Right ventricle myocardium inferior (tissue), 1 donor: ENCODE data around the gene CHCHD3. TPM values are rescaled to one million over a fixed set of nuclear protein-coding genes. Genes with fewer than 3 reads are reported as not detected.
A peak's percentile ranks its signal among the peaks of the same experiment; 100 is the strongest.

Experiments used
- ATAC-seq: fragments of 200-7000 bp; cut with Tn5 transposase; one replicate; pipeline ENCODE4 v1.9.1; 2020; ENCODE audit warnings: mild to moderate bottlenecking, moderate library complexity
- DNase-seq: peaks from one replicate; pipeline ENCODE4 v3.0.0; 2021; ENCODE audit errors: missing footprints
- intact Hi-C: fragments of 100-400 bp; cut with DNase I; formaldehyde crosslinking; loops from one replicate; pipeline ENCODE4 v1.11.0; 2022
- total RNA-seq: library from RNA; stranded (reverse); fragmentation: NEBNext Ultra II Directional; extraction: Animal tissue kit (Norgen Biotek cat#: 25700); gene quantifications from one replicate; pipeline ENCODE4 v1.2.1, GENCODE V29; 2021
- donor health status: DM: no; HTN: yes; CAD: no; lungs with severe emphysema.

The CHCHD3 gene
- total RNA-seq, 1 donor from 2014 or later: 169 TPM

GRCh38 chr7:133082390-133082766, 488 bp upstream of the CHCHD3 start:
- ATAC-seq: no peak
- DNase-seq: no peak
- intact Hi-C loops: no loop called here

- DNase-seq: no peak
- intact Hi-C loops: no loop called here
Measured at GRCh38 chr7:133081119-133081598, 731 bp downstream of the CHCHD3 start.

GRCh38 chr7:133079296-133079695, 2.6 kb downstream of the CHCHD3 start:
- intact Hi-C loops: no loop called here
- ATAC-seq (no peak), DNase-seq (no peak)

More at GRCh38 chr7:133081119-133081598, 731 bp downstream of the CHCHD3 start:
- ATAC-seq: peak; percentile 24

GRCh38 chr7:133077394-133077793, 4.5 kb downstream of the CHCHD3 start:
- no peak for DNase-seq
- intact Hi-C loops: no loop called here
- ATAC-seq: no peak

- DNase-seq (no peak), ATAC-seq (no peak)
- intact Hi-C loops: no loop called here
Measured at GRCh38 chr7:133076142-133076541, 5.7 kb downstream of the CHCHD3 start.

- no peak for ATAC-seq
- intact Hi-C loops: no loop called here
Measured at GRCh38 chr7:133071506-133071905, 10.4 kb downstream of the CHCHD3 start.

GRCh38 chr7:133070562-133070961, 11.3 kb downstream of the CHCHD3 start:
- DNase-seq: no peak

More at GRCh38 chr7:133071506-133071905, 10.4 kb downstream of the CHCHD3 start:
- DNase-seq: no peak

GRCh38 chr7:133065301-133065700, 16.6 kb downstream of the CHCHD3 start:
- intact Hi-C loops: no loop called here
- DNase-seq (no peak), ATAC-seq (no peak)

More at GRCh38 chr7:133070562-133070961, 11.3 kb downstream of the CHCHD3 start:
- no peak for ATAC-seq
- intact Hi-C loops: no loop called here

GRCh38 chr7:133064082-133064820, 17.6 kb downstream of the CHCHD3 start:
- no peak for ATAC-seq
- intact Hi-C loops: no loop called here

GRCh38 chr7:133061792-133062191, 20.1 kb downstream of the CHCHD3 start:
- intact Hi-C loops: no loop called here
- DNase-seq: no peak
- peak; percentile 31 for ATAC-seq

More at GRCh38 chr7:133064082-133064820, 17.6 kb downstream of the CHCHD3 start:
- DNase-seq: no peak

GRCh38 chr7:133061357-133061756, 20.5 kb downstream of the CHCHD3 start:
- ATAC-seq: peak; percentile 72
- DNase-seq: no peak
- intact Hi-C loops: no loop called here

GRCh38 chr7:133060004-133060403, 21.9 kb downstream of the CHCHD3 start:
- intact Hi-C loops: no loop called here
- ATAC-seq (no peak), DNase-seq (no peak)

GRCh38 chr7:133059263-133059662, 22.6 kb downstream of the CHCHD3 start:
- intact Hi-C loops: no loop called here
- no peak for ATAC-seq

GRCh38 chr7:133056370-133057238, 25.3 kb downstream of the CHCHD3 start:
- ATAC-seq: no peak
- intact Hi-C loops: no loop called here

More at GRCh38 chr7:133059263-133059662, 22.6 kb downstream of the CHCHD3 start:
- no peak for DNase-seq

GRCh38 chr7:133054162-133054840, 27.6 kb downstream of the CHCHD3 start:
- intact Hi-C loops: no loop called here
- ATAC-seq (no peak), DNase-seq (no peak)

More at GRCh38 chr7:133056370-133057238, 25.3 kb downstream of the CHCHD3 start:
- no peak for DNase-seq

- intact Hi-C loops: no loop called here
- peak; percentile 73 for ATAC-seq
- DNase-seq: no peak
Measured at GRCh38 chr7:133053321-133053891, 28.5 kb downstream of the CHCHD3 start.

GRCh38 chr7:133052826-133053225, 29.1 kb downstream of the CHCHD3 start:
- DNase-seq (no peak), ATAC-seq (no peak)
- intact Hi-C loops: no loop called here

GRCh38 chr7:133052401-133052756, 29.5 kb downstream of the CHCHD3 start:
- no peak for DNase-seq
- intact Hi-C loops: no loop called here
- ATAC-seq: no peak
